Effector memory CD8-positive, alpha-beta T cell (primary cell): ENCODE results near the gene RPL26.

Experiments used
- ATAC-seq: fragments of 150-1000 bp; cut with Tn5 transposase; replicated peaks from 2 replicates; pipeline ENCODE4 v1.10.0; 2021; ENCODE audit warnings: mild to moderate bottlenecking, moderate library complexity
- DNase-seq, 3 experiments: peaks; one replicate each; pipeline ENCODE4 v3.0.0; 2021
- H3K27ac Mint-ChIP-seq, 2 donors: one replicate each; pipeline ENCODE4 v1.8.0; 2022; ENCODE audit warnings: mild to moderate bottlenecking in 2 of 2, mixed read lengths in 2 of 2, moderate library complexity in 2 of 2
- H3K27me3 Mint-ChIP-seq, 2 donors: one replicate each; pipeline ENCODE4 v1.8.0; 2022; ENCODE audit warnings: mixed read lengths in 2 of 2
- H3K36me3 Mint-ChIP-seq: one replicate; pipeline ENCODE4 v1.8.0; 2022; ENCODE audit warnings: mild to moderate bottlenecking, moderate library complexity, mixed read lengths; ENCODE audit not compliant: insufficient read depth
- H3K4me1 Mint-ChIP-seq, 2 donors: one replicate each; pipeline ENCODE4 v1.8.0; 2022; ENCODE audit warnings: low read depth in 2 of 2, mixed read lengths in 2 of 2
- H3K4me3 Mint-ChIP-seq, 2 donors: one replicate each; pipeline ENCODE4 v1.8.0; 2022; ENCODE audit warnings: mild to moderate bottlenecking in 2 of 2, mixed read lengths in 2 of 2, moderate library complexity in 2 of 2
- H3K9me3 Mint-ChIP-seq, 2 donors: one replicate each; pipeline ENCODE4 v1.8.0; 2022; ENCODE audit warnings: mixed read lengths in 2 of 2
- total RNA-seq, 9 experiments: gene quantifications; one replicate each; lab custom pipeline; 2026; lab: John Stamatoyannopoulos, UW

RPL26 gene
- 75.8 to 328 (median 118) reads per million in 9 experiments for total RNA-seq

GRCh38 chr17:8383143-8383822 is at the start of gene RPL26:
TSS of gene RPL26 (minus strand) at chr17:8383193. CDS start at chr17:8382310, 883 bp downstream.
- no peaks in the 10 kb centered on the region for H3K9me3 Mint-ChIP-seq
- peak within 1 kb of the TSS; percentile 97 to 98 for H3K4me3 Mint-ChIP-seq
- H3K27ac Mint-ChIP-seq = peak within 1 kb of the TSS; percentile 96 to 97
- H3K36me3 Mint-ChIP-seq = peaks cover 69% of the 10 kb centered on the region
- no peaks in the 10 kb centered on the region for H3K27me3 Mint-ChIP-seq
- peaks cover 51 to 58% of the 10 kb centered on the region in 2 donors for H3K4me1 Mint-ChIP-seq
- ATAC-seq (peak; percentile 84), DNase-seq (peak; percentile 93 to 98 (median 95))

- Mint-ChIP-seq H3K4me3 (no peak overlapping the region), H3K27ac (no peak overlapping the region), H3K36me3 (peaks cover 9% of the 10 kb centered on the region), H3K4me1 (no peaks in the 10 kb centered on the region), H3K9me3 (no peaks in the 10 kb centered on the region), H3K27me3 (peaks cover 13 to 28% of the 10 kb centered on the region in 2 donors)
- ATAC-seq (no peak), DNase-seq (no peak)
Measured at GRCh38 chr17:8430966-8431365, 48.0 kb upstream of the RPL26 start.

- H3K27ac Mint-ChIP-seq = peak overlapping the region in 1 of 2 donors; percentile 49
- H3K27me3 Mint-ChIP-seq = peaks cover 38 to 68% of the 10 kb centered on the region in 2 donors
- H3K4me3 Mint-ChIP-seq = no peak overlapping the region
- ATAC-seq (no peak), DNase-seq (no peak)
- H3K4me1 Mint-ChIP-seq = no peaks in the 10 kb centered on the region
- H3K9me3 Mint-ChIP-seq = no peaks in the 10 kb centered on the region
- no peaks in the 10 kb centered on the region for H3K36me3 Mint-ChIP-seq
Measured at GRCh38 chr17:8426802-8427201, 43.8 kb upstream of the RPL26 start.

DNA sequence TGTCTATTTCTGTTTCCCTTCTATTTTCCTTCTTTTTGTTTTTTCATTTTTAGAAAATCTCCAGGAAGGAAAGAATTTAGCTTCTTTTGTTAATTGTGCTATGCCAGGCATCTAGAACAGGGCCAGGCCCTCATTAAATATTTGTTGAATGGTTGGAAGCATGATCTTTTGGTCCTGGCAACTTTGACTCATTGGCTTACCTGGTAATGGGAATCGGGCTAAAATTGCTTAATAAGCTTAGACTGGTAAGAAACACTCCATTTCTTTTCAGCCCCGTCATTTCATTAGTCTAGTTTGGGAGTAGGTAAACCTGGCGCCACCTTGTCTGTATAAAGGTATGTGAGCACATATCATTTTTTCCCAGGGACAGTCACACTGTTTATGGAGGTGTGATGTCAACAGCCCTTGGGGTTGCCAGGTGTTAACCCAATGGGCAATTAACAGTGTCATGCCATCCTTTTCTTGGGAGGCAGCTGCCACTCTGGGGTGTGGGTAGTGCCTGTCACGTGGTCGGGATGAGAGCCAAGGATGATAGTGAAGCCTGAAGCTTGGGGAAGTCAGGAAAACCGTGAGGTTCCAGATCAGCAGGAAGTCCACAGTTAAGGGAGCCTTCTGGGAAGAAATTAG is 43.2 kb upstream of the RPL26 start:
- H3K27ac Mint-ChIP-seq = peak overlapping the region in 1 of 2 donors; percentile 49
- no peak for DNase-seq
- no peaks in the 10 kb centered on the region for H3K36me3 Mint-ChIP-seq
- H3K4me1 Mint-ChIP-seq = no peaks in the 10 kb centered on the region
- peaks cover 42 to 74% of the 10 kb centered on the region in 2 donors for H3K27me3 Mint-ChIP-seq
- ATAC-seq = no peak
- H3K4me3 Mint-ChIP-seq = no peak overlapping the region
- no peaks in the 10 kb centered on the region for H3K9me3 Mint-ChIP-seq

DNA sequence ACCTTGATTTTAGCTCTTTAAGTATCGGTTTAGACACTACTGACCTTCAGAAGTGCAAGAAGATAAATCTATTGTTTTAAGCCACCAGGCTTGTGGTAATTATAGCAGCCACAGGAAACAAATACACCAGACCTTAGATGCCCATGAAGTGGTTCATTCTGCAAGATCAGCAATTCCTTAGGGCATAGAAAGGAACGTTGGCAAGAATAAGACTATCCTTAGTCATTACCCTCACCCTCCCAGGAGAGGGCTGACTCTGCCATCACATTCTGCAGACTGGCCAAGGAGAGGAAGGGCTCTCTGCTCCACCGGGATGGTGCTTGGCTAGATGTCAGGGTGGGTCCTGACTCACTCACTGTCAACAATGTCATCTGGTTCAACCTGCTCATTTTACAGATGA is 38.6 kb upstream of the RPL26 start:
- ATAC-seq (no peak), DNase-seq (no peak)
- H3K27ac Mint-ChIP-seq = no peak overlapping the region
- H3K27me3 Mint-ChIP-seq = peaks cover 73 to 99% of the 10 kb centered on the region in 2 donors
- H3K36me3 Mint-ChIP-seq = no peaks in the 10 kb centered on the region
- H3K9me3 Mint-ChIP-seq = no peaks in the 10 kb centered on the region
- no peaks in the 10 kb centered on the region for H3K4me1 Mint-ChIP-seq
- H3K4me3 Mint-ChIP-seq = no peak overlapping the region

DNA sequence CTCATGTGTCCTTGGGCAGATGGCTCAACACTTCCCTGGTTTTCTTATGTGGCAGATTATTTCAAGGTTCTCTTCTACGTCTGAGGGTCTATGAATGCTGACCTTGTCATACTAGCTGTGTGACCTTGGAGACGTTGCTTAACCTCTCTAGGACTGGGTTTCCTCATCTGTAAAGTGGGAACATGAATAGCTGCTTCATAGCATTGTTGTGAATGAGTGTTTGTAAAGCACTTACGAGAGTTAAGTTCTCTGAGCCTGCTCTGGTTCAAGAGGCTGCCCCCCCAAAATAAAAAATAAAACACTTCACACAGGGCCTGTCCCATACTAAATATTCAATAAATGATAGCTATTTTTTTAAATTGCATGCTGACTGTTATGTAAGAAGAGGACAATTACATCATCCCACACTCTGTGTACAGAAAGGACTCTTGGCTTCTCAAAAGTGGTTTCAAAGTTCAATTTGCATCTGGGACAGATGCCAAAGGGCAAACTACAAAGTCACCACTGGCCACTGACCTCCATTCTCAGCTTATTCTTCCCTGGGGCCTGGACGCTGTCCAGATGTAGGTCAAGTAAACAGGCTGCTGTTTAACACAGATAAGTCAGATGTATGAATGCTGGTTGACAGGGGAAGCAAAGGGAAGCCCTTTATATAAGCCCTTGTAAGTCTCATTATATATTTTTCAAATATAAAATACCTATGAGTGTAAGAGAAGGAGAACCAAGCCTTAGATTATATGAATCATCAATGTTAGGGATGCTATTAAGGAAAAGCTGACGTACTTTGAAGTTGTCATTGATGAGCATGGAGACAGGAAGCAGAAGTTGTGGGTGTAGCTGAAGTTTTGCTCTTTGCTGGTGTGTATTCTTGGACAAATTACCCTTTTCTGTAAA is 37.3 kb upstream of the RPL26 start:
- Mint-ChIP-seq H3K9me3 (no peaks in the 10 kb centered on the region), H3K4me3 (no peak overlapping the region), H3K27ac (no peak overlapping the region), H3K4me1 (no peaks in the 10 kb centered on the region), H3K36me3 (no peaks in the 10 kb centered on the region), H3K27me3 (peaks cover 74 to 92% of the 10 kb centered on the region in 2 donors)
- DNase-seq (no peak), ATAC-seq (no peak)

GRCh38 chr17:8419305-8419704 is 36.3 kb upstream of the RPL26 start:
- H3K27me3 Mint-ChIP-seq = peaks cover 68 to 82% of the 10 kb centered on the region in 2 donors
- DNase-seq (no peak), ATAC-seq (no peak)
- H3K4me3 Mint-ChIP-seq = no peak overlapping the region
- H3K27ac Mint-ChIP-seq = no peak overlapping the region
- H3K4me1 Mint-ChIP-seq = no peaks in the 10 kb centered on the region
- no peaks in the 10 kb centered on the region for H3K36me3 Mint-ChIP-seq
- no peaks in the 10 kb centered on the region for H3K9me3 Mint-ChIP-seq

- Mint-ChIP-seq H3K27ac (no peak overlapping the region), H3K4me1 (no peaks in the 10 kb centered on the region), H3K27me3 (peaks cover 67 to 74% of the 10 kb centered on the region in 2 donors), H3K9me3 (no peaks in the 10 kb centered on the region), H3K4me3 (no peak overlapping the region), H3K36me3 (no peaks in the 10 kb centered on the region)
- ATAC-seq = no peak
- DNase-seq = no peak
Measured at GRCh38 chr17:8418471-8418870, 35.5 kb upstream of the RPL26 start.

DNA sequence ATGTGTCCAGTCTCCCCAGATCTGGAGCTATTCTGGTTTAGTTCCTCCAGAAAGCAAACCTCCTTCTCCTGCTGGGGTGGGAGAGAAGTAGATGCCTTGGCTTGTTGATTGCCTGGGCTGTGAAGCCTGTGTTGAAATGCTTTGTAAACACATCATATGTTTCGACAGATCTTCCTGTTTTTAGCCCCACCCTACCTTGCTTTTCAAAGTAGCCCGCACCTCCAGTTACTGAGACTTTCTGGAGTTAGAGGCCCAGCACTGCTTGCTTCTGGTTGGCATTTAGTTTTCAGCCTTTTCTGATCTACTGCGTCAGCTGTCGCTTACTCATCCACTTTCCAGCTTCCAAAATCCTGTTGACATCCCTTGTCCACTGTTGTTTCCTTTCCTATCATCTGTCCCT is 34.8 kb upstream of the RPL26 start:
- Mint-ChIP-seq H3K4me3 (no peak overlapping the region), H3K27ac (no peak overlapping the region), H3K4me1 (peaks cover 0 to 5% of the 10 kb centered on the region in 2 donors), H3K36me3 (no peaks in the 10 kb centered on the region), H3K27me3 (peaks cover 60 to 67% of the 10 kb centered on the region in 2 donors), H3K9me3 (no peaks in the 10 kb centered on the region)
- no peak for DNase-seq
- ATAC-seq = no peak

- peaks cover 0 to 9% of the 10 kb centered on the region in 2 donors for H3K4me1 Mint-ChIP-seq
- peaks cover 33 to 38% of the 10 kb centered on the region in 2 donors for H3K27me3 Mint-ChIP-seq
Measured at GRCh38 chr17:8413938-8414337, 30.9 kb upstream of the RPL26 start.

DNA sequence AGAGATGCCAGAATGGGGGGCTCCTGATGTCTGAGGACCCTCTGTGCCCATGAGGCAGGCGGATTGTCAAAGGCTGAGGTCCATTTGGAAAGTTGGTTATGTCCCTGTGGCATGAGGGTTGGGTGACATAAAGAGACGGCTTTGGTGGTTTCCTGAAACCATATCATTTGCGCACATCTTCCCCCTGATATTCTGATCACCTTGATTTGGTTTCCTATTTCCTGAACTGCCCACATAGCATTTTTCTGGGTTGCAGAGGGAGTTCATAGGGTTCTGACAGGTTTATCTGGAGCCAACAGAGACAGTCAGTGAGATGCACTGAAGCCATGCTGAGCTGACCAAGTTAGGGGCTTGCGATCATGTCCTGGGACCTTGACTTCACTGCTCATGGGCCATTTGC is 30.3 kb upstream of the RPL26 start:
- DNase-seq (no peak), ATAC-seq (peak; percentile 73)
- Mint-ChIP-seq H3K4me3 (no peak overlapping the region), H3K27me3 (peaks cover 29 to 36% of the 10 kb centered on the region in 2 donors), H3K27ac (no peak overlapping the region), H3K9me3 (no peaks in the 10 kb centered on the region), H3K4me1 (peaks cover 0 to 9% of the 10 kb centered on the region in 2 donors), H3K36me3 (no peaks in the 10 kb centered on the region)

More at GRCh38 chr17:8413938-8414337, 30.9 kb upstream of the RPL26 start:
- no peak overlapping the region for H3K4me3 Mint-ChIP-seq
- no peak for DNase-seq
- no peak overlapping the region for H3K27ac Mint-ChIP-seq
- no peaks in the 10 kb centered on the region for H3K9me3 Mint-ChIP-seq
- no peak for ATAC-seq
- H3K36me3 Mint-ChIP-seq = no peaks in the 10 kb centered on the region

DNA sequence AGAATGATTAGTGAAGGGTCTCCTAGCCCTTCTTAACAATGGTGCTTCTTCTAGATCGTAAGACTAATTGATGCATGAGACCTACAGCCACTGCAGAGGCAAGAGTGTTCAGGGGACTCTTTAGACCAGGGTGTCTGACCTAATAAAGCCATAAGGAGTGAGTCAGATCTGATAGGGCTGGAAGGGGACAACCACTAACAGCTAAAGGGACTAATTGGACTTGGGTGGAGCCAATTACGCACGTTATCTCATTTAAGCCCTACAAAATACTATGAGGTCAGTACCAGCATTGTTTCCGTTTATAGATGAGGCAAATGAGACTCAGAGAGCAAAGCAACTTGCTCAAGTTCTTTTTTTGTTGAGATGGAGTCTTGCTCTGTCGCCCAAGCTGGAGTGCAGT is 29.1 kb upstream of the RPL26 start:
- Mint-ChIP-seq H3K27ac (no peak overlapping the region), H3K36me3 (no peaks in the 10 kb centered on the region), H3K4me3 (no peak overlapping the region), H3K27me3 (peaks cover 20 to 30% of the 10 kb centered on the region in 2 donors), H3K4me1 (peaks cover 0 to 10% of the 10 kb centered on the region in 2 donors), H3K9me3 (no peaks in the 10 kb centered on the region)
- ATAC-seq (no peak), DNase-seq (no peak)

DNA sequence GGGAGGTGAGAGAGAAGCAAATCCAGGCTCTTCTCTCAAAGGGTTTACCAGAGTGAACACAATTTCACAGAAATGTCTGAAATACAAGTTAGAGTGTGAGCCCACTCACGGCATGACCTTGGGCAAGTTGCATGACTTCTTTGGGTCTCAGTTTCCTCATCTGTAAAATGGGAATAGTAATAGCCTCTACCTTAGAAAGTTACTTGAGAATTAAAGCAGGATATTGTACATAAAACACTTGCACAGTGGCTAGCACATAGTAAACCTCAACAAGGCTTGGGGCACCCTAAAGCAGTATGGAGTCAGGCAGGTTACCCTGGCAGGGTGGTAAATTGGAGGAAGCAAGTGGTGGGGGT is 27.9 kb upstream of the RPL26 start:
- no peak overlapping the region for H3K4me3 Mint-ChIP-seq
- H3K9me3 Mint-ChIP-seq = no peaks in the 10 kb centered on the region
- H3K27me3 Mint-ChIP-seq = peaks cover 8 to 20% of the 10 kb centered on the region in 2 donors
- H3K27ac Mint-ChIP-seq = no peak overlapping the region
- H3K36me3 Mint-ChIP-seq = peaks cover 6% of the 10 kb centered on the region
- ATAC-seq = no peak
- peaks cover 0 to 10% of the 10 kb centered on the region in 2 donors for H3K4me1 Mint-ChIP-seq
- no peak for DNase-seq
